ENCODE results near the gene PTPRS.

DNA sequence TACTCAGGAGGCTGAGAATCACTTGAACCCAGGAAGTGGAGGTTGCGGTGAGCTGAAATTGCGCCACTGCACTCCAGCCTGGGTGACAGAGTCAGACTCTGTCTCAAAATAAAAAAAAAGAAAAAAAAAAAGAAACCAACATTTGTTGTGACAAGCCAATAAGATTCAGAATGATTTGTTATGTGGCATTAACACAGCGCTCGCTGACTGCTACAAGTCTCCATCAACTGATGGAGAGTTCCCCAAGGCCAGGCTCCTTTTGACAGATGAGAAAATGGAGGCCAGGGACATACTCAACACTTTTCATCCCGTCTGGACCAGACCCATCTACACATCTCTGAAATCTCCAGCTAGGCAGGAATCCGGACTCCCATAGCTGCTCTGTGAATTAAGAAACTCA is 48.7 kb upstream of the PTPRS start:
- TF ChIP-seq, protein P1, sequence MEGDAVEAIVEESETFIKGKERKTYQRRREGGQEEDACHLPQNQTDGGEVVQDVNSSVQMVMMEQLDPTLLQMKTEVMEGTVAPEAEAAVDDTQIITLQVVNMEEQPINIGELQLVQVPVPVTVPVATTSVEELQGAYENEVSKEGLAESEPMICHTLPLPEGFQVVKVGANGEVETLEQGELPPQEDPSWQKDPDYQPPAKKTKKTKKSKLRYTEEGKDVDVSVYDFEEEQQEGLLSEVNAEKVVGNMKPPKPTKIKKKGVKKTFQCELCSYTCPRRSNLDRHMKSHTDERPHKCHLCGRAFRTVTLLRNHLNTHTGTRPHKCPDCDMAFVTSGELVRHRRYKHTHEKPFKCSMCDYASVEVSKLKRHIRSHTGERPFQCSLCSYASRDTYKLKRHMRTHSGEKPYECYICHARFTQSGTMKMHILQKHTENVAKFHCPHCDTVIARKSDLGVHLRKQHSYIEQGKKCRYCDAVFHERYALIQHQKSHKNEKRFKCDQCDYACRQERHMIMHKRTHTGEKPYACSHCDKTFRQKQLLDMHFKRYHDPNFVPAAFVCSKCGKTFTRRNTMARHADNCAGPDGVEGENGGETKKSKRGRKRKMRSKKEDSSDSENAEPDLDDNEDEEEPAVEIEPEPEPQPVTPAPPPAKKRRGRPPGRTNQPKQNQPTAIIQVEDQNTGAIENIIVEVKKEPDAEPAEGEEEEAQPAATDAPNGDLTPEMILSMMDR (IDR thresholded peaks at IDR 0.05 in 4 of 5, conservative IDR thresholded peaks at IDR 0.05 in 1 of 5): no peak
- no peak for TF ChIP-seq POLR2A (IDR thresholded peaks at IDR 0.05)
